Measurements from ENCODE around the gene MGAM2. TPM values are rescaled to one million over a fixed set of nuclear protein-coding genes. Genes with fewer than 3 reads are reported as not detected.

The MGAM2 gene
- total RNA-seq, 1 experiment from 2014 or later = not detected

DNA sequence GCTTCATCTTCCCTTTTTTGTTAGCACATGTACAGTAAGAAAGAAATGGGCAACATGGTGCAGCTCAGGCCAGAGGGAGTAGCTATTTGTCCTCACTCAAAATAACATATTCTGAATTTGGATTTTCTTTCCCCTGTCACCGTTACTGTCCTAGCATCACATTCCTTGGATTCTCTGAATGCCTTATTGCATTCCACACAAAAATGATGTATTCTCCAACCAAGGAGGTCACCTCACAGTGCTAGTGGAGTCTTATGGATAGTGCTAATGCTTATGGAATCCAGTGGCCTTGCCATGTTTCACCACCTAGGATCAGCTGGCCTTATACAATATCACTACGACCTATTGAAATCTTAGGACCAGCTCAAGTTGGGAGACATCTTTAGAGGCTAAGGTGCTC, 139.2 kb downstream of the MGAM2 start:
- Histone ChIP-seq H3K9me2 (ENCODE audit: insufficient read depth) (no peaks in the 10 kb centered on the region), H2AFZ (no peak overlapping the region), H3K4me3 (no peak overlapping the region), H3F3A (ENCODE audit: insufficient read depth, low read depth) (no peaks in the 10 kb centered on the region), H4K20me1 (ENCODE audit: insufficient read depth) (no peaks in the 10 kb centered on the region), H3K4me2 (no peak overlapping the region), H3K36me3 (ENCODE audit: low read depth) (no peaks in the 10 kb centered on the region), H3K27me3 (ENCODE audit: insufficient read depth, low read depth) (no peaks in the 10 kb centered on the region), H3K27ac (no peak overlapping the region), H3K9me3 (ENCODE audit: insufficient read depth, low read depth) (no peaks in the 10 kb centered on the region), H3K79me2 (ENCODE audit: low read depth) (no peaks in the 10 kb centered on the region), H3K4me1 (replicated peaks; ENCODE audit: insufficient read depth) (no peaks in the 10 kb centered on the region)
- POLR2A ChIA-PET (ENCODE audit: unreplicated experiment) = interaction anchor here (0.6 kb wide), 1 partner anchor 604 kb away, joined by 8 read pairs; no protein-coding TSS in a partner anchor
- CTCF ChIA-PET = no interaction called here
- DNase-seq = no peak
- BruUV-seq (replicated peaks) = no TSS peak
- intact Hi-C loops (cut with micrococcal nuclease; ENCODE audit: unreplicated experiment) = no loop called here
- TF ChIP-seq, protein P1, sequence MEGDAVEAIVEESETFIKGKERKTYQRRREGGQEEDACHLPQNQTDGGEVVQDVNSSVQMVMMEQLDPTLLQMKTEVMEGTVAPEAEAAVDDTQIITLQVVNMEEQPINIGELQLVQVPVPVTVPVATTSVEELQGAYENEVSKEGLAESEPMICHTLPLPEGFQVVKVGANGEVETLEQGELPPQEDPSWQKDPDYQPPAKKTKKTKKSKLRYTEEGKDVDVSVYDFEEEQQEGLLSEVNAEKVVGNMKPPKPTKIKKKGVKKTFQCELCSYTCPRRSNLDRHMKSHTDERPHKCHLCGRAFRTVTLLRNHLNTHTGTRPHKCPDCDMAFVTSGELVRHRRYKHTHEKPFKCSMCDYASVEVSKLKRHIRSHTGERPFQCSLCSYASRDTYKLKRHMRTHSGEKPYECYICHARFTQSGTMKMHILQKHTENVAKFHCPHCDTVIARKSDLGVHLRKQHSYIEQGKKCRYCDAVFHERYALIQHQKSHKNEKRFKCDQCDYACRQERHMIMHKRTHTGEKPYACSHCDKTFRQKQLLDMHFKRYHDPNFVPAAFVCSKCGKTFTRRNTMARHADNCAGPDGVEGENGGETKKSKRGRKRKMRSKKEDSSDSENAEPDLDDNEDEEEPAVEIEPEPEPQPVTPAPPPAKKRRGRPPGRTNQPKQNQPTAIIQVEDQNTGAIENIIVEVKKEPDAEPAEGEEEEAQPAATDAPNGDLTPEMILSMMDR (conservative IDR thresholded peaks at IDR 0.05) = no peak
- no peak for TF ChIP-seq EZH2 (IDR thresholded peaks at IDR 0.05; ENCODE audit: low read depth)

DNA sequence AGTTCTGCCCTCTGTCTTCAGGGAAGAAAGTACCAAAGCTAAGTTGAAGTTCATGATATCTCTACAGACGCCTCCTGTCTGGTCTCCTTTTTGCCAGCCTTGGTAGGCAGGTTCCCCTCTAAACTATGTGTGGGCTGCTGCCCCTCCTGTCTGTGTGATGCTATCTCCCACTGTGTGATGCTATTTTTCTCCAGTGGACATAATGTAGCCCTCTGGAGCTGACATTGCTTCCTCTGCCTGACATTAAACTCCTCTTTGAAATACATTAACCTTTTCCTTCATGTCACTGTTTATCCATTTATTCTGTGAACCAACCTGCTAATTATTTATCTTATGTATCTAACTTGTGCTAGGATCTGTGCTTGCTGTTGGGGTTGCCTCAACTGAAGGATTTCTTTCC, 146.4 kb downstream of the MGAM2 start, which contains the start of gene PRSS58:
PRSS58 (minus strand) TSS at position 101 of the 400 bp plus-strand sequence. CDS start 351 bp downstream, outside the sequence.
- Histone ChIP-seq H4K20me1 (ENCODE audit: insufficient read depth) (no peaks in the 10 kb centered on the region), H2AFZ (no peak within 1 kb of the TSS), H3K9me3 (ENCODE audit: insufficient read depth, low read depth) (no peaks in the 10 kb centered on the region), H3K4me1 (replicated peaks; ENCODE audit: insufficient read depth) (peaks cover 1% of the 10 kb centered on the region), H3K36me3 (ENCODE audit: low read depth) (no peaks in the 10 kb centered on the region), H3F3A (ENCODE audit: insufficient read depth, low read depth) (no peaks in the 10 kb centered on the region), H3K79me2 (ENCODE audit: low read depth) (no peaks in the 10 kb centered on the region), H3K4me2 (no peak within 1 kb of the TSS), H3K27me3 (ENCODE audit: insufficient read depth, low read depth) (no peaks in the 10 kb centered on the region), H3K9me2 (ENCODE audit: insufficient read depth) (peaks cover 5% of the 10 kb centered on the region; the same call in 1 of the 2 replicates), H3K27ac (no peak within 1 kb of the TSS), H3K4me3 (no peak within 1 kb of the TSS)
- intact Hi-C loops (cut with micrococcal nuclease; ENCODE audit: unreplicated experiment) = no loop called here
- POLR2A ChIA-PET (ENCODE audit: unreplicated experiment) = no interaction called here
- BruUV-seq (replicated peaks) = no TSS peak
- DNase-seq = no peak
- no peak for TF ChIP-seq EZH2 (IDR thresholded peaks at IDR 0.05; ENCODE audit: low read depth)
- TF ChIP-seq, protein P1 (conservative IDR thresholded peaks at IDR 0.05) = no peak
- CTCF ChIA-PET = no interaction called here

DNA sequence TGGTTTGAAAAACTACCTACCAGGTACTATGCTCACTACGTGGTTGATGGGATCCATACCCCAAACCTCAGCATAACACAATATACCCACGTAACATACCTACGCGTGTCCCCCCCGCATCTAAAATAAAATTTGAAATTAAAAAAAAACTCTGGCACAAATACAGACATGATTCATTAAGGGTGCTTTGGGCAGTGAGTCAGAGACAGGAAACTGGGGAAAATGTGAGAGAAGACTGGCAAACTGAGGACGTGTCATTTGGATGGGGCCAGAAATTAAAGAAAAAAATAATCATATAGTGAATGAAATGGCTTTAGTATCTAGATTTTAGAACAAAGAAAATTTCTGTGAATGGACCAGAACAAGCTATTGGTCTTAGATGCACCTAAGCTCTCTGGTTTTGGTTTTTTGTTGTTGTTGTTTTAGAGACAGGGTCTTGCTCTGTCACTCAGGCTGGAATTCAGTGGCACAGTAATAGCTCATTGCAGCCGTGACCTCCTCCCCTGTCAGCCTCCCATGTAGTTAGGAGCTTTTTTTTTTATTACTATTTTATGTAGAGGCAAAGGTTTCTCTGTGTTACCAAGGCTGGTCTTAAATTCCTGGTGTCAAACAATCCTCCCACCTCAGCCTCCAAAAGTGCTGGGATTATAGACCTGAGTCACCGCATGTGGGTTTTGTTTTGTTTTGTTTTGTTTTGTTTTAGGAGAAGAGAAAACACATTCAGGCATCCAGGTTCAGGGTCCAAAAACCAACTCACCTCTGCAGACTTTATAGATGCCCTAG, 152.3 kb downstream of the MGAM2 start:
- H3K27ac ChIP-seq = peak overlapping the region; percentile 51
- ChIA-PET CTCF (no interaction called here), POLR2A (ENCODE audit: unreplicated experiment) (no interaction called here)
- H3K4me3 ChIP-seq = peak overlapping the region; percentile 27; the same call in 1 of the 2 replicates
- peaks cover 16% of the 10 kb centered on the region for H3K4me1 ChIP-seq (replicated peaks; ENCODE audit: insufficient read depth)
- H4K20me1 ChIP-seq (ENCODE audit: insufficient read depth) = no peaks in the 10 kb centered on the region
- intact Hi-C loops (cut with micrococcal nuclease; ENCODE audit: unreplicated experiment) = no loop called here
- TF ChIP-seq EZH2 (IDR thresholded peaks at IDR 0.05; ENCODE audit: low read depth) = no peak
- TF ChIP-seq, protein P1 (conservative IDR thresholded peaks at IDR 0.05) = no peak
- no peaks in the 10 kb centered on the region for H3K9me3 ChIP-seq (ENCODE audit: insufficient read depth, low read depth)
- no peaks in the 10 kb centered on the region for H3K27me3 ChIP-seq (ENCODE audit: insufficient read depth, low read depth)
- no peaks in the 10 kb centered on the region for H3K36me3 ChIP-seq (ENCODE audit: low read depth)
- peak overlapping the region; percentile 62 for H3K4me2 ChIP-seq
- H3K9me2 ChIP-seq (ENCODE audit: insufficient read depth) = peaks cover 5% of the 10 kb centered on the region; the same call in 1 of the 2 replicates
- H3K79me2 ChIP-seq (ENCODE audit: low read depth) = no peaks in the 10 kb centered on the region
- H3F3A ChIP-seq (ENCODE audit: insufficient read depth, low read depth) = no peaks in the 10 kb centered on the region
- peak in 1 of 2 experiments; percentile 47 for DNase-seq
- H2AFZ ChIP-seq = 0 out of 2 replicates have a peak overlapping the region, but pooled peaks have one; percentile 63
- BruUV-seq (replicated peaks) = no TSS peak

Other genes starting within 250 kb of the MGAM2 start
- not detected in 2 replicates for gene OR9A4, start 195.3 kb upstream of the MGAM2 start, total RNA-seq (2021)
- gene CLEC5A, start 164.7 kb upstream of the MGAM2 start, total RNA-seq (2021) = not detected in 2 replicates
- not detected in 2 replicates for gene TAS2R38, start 137.9 kb upstream of the MGAM2 start, total RNA-seq (2021)
- gene MGAM, start 115.8 kb upstream of the MGAM2 start, total RNA-seq (2021) = 0.48 and 0.83 TPM in 2 replicates
- not detected in 2 replicates for gene PRSS58, start 146.3 kb downstream of the MGAM2 start, total RNA-seq (2021)

Data from PC-9 (cell line).